Measurements from ENCODE around the gene TRAPPC12. TPM values are rescaled to one million over a fixed set of nuclear protein-coding genes. Genes with fewer than 3 reads are reported as not detected.

Gene TRAPPC12
- total RNA-seq, 1 donor from 2014 or later: 104 TPM

GRCh38 chr2:3399829-3400228 lies 20.3 kb downstream of the TRAPPC12 start:
- DNase-seq (peak; percentile 81), ATAC-seq (ENCODE audit: poor library complexity) (peak; percentile 97)
- intact Hi-C loops (cut with DNase I): no loop called here

GRCh38 chr2:3403587-3404334 lies 24.3 kb downstream of the TRAPPC12 start:
- no peak for DNase-seq
- intact Hi-C loops (cut with DNase I): no loop called here
- ATAC-seq (ENCODE audit: poor library complexity): no peak

DNA sequence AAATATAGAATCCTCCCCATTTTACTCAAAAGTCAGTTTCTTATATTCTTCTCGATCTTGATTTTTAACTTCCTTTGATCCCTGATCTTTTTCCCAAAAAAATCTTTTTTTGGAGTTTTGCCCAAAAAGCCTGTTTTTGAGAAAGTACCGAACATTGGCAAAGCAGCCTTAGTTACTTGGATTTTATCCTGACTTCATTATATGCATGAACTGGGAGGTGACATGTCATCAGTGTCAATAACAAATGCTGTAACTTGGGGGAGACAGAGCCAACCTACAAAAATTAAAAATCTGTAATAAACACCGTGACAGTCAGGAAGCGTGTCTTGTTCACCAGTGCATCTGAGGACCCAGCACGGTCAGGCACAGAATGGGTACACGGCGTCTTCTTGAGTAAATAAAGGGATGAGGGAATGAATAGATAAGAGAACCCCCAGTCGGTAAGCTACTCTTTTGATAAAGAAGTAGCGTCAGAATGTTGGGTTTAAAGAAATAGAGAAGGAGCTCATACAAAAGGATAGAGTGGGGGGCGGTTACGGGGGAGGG lies 24.9 kb downstream of the TRAPPC12 start:
- ATAC-seq (ENCODE audit: poor library complexity): no peak
- intact Hi-C loops (cut with DNase I): no loop called here
- no peak for DNase-seq

DNA sequence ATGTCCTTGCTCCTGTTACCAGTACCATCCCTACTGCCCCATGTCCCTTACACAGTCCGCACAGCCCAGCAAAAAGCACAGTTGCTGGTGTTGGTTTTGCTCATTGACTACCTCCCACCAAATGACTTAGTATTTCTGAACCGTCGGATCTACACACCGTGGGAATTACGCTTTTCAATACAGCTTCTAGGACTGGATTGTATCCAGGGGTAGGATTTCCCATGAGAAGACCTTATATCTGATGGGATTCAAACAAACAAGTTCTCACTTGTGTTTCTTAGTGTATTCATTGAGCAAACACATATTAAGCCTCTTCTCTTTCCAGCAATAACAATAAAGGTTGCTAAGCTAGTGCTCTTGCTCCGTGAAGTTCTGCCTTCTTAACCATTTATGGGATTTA lies 25.8 kb downstream of the TRAPPC12 start:
- ATAC-seq (ENCODE audit: poor library complexity) (peak; percentile 47), DNase-seq (no peak)
- intact Hi-C loops (cut with DNase I): no loop called here

DNA sequence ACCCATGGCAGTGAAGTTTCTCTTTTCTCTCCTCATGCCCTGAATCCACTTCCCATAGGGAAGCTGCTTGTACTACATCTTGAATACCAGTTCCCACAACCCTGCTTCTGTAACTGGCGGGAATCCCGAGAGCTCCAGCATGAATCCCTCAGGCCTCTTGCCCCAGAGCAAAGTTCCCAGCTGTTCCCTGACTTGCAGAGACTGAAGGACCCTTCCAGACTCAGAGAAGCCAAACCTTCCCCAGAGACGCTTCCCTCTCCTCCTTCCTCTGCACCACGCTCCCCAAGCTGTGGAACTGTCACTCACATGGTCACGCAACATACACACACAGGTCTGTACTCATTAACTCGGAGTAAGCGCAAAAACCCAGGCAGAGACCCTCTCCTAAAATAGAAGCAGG lies 26.4 kb downstream of the TRAPPC12 start:
- intact Hi-C loops (cut with DNase I): no loop called here
- ATAC-seq (ENCODE audit: poor library complexity) (peak; percentile 65), DNase-seq (no peak)

DNA sequence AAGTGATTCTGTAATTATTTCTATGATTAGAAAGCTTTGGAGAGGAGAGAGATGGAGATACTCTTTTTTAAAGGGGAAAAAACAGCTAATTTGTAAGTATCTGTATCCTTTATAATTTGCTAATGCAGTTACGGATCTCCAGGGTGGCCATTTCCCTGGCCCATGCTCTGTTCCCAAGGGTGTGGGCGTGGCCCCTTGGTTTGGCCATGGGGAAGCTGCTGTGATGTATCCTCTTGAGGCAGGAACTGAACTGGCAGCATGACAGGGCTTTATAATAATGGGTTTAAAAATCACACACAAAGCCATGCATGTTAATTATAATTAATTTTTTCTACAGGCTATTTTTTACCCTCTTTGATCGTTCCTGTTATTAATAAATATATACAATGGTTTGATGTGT lies 27.0 kb downstream of the TRAPPC12 start:
- ATAC-seq (ENCODE audit: poor library complexity): peak; percentile 46
- intact Hi-C loops (cut with DNase I): no loop called here
- DNase-seq: peak; percentile 74

- DNase-seq (no peak), ATAC-seq (ENCODE audit: poor library complexity) (no peak)
- intact Hi-C loops (cut with DNase I): no loop called here
These were observed 29.3 kb downstream of the TRAPPC12 start for GRCh38 chr2:3408781-3409180.

- ATAC-seq (ENCODE audit: poor library complexity): no peak
- intact Hi-C loops (cut with DNase I): no loop called here
- no peak for DNase-seq
These were observed 30.2 kb downstream of the TRAPPC12 start for GRCh38 chr2:3409627-3410170.

GRCh38 chr2:3411103-3411502 lies 31.6 kb downstream of the TRAPPC12 start:
- ATAC-seq (ENCODE audit: poor library complexity): no peak
- no peak for DNase-seq
- intact Hi-C loops (cut with DNase I): no loop called here

- DNase-seq: no peak
- ATAC-seq (ENCODE audit: poor library complexity): no peak
- intact Hi-C loops (cut with DNase I): no loop called here
These were observed 34.2 kb downstream of the TRAPPC12 start for GRCh38 chr2:3413697-3414096.

DNA sequence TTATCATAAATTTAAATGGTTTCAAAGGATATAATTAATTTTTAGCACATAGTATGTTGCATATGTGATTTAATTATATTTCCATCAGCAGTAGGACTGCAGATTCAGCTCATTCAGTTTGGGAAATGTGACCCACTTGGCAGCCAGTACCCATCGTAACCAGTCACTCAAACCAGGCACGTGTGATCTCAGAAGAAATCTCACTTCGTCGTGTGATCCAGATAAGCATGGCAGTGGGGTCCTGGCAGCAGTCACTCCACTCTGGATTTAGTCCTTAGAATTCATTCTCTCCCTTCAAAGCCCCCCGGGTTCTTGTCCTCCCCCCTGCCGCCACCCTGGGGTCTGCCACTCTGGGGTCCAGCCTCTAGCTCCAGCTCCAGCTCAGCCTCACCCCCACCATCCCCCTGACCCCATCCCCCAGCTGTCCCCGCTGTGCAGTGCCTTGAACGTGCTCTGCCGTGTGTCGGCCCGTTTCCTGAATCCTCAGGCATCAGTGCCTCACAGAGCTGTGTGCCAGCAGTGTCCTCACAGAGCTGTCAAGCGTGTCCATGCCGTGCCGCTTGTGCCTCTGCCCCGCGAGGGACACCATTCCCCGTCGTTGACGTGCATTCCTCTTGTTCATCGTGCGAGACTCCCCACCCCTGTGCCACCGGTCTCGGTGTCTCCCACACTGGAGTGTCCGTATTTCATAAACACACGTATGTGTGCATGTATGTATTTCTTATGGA lies 34.8 kb downstream of the TRAPPC12 start:
- intact Hi-C loops (cut with DNase I): no loop called here
- DNase-seq: no peak
- ATAC-seq (ENCODE audit: poor library complexity): no peak

DNA sequence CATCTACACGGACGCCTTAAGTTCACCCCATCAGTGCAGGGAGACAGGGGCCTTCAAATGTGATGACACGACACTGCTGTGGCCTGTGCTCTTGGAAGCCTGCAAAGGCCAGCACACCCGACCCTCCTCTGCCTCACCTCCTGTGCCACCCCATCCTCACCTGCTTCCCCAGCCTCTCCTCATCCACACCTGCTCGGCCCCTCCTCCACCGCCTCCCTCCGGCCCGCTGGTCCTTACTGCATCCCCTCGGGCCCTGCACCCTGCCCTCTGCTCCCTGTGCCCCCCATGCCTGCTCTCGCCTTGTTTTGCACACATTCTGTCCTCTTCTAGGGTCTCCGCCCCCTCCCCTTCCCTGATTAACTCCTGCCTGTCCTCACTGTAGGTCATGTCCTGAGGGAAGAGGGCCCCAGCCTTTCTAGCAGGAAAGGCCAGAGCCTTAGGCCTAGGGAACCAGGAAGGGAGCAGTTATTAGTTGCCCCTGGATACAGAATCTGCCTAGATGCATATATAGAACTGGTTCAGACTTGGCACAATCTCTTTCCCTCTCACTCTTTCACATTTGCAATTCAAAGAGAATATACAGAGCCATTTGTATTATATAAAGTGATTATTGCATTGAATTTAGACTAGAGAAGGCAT lies 39.4 kb downstream of the TRAPPC12 start:
- DNase-seq (no peak), ATAC-seq (ENCODE audit: poor library complexity) (no peak)
- intact Hi-C loops (cut with DNase I): no loop called here

- no peak for DNase-seq
- intact Hi-C loops (cut with DNase I): loop anchor here (5.0 kb wide), 1 partner anchor 42 kb away; no protein-coding TSS in a partner anchor
- no peak for ATAC-seq (ENCODE audit: poor library complexity)
These were observed 40.7 kb downstream of the TRAPPC12 start for GRCh38 chr2:3420076-3420768.

- intact Hi-C loops (cut with DNase I): loop anchor here (5.0 kb wide), 1 partner anchor 41 kb away; no protein-coding TSS in a partner anchor
- ATAC-seq (ENCODE audit: poor library complexity): peak; percentile 81
- no peak for DNase-seq
These were observed 41.4 kb downstream of the TRAPPC12 start for GRCh38 chr2:3420769-3421397.

DNA sequence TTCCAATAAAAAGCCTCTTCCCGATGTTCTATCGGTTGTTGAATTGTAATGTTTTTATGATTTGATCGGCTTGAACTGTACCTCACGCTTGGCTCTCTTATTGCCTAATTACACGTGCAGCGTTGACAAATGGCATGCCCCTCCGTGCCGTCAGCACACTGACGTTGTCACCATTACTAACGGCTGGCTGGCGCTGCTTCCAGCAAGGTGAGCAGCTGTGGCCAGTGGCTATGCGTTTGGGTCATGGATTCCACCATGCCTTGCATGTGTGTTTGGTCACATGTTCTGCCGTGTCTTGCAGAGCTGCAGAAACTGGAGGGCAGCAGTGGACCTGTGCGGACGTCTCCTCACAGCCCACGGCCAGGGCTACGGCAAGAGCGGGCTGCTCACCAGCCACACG lies 42.1 kb downstream of the TRAPPC12 start:
- ATAC-seq (ENCODE audit: poor library complexity) (no peak), DNase-seq (no peak)
- intact Hi-C loops (cut with DNase I): loop anchor here (5.0 kb wide), 1 partner anchor 41 kb away; no protein-coding TSS in a partner anchor

GRCh38 chr2:3422161-3422779 lies 42.8 kb downstream of the TRAPPC12 start:
- ATAC-seq (ENCODE audit: poor library complexity) (no peak), DNase-seq (no peak)
- intact Hi-C loops (cut with DNase I): loop anchor here (5.0 kb wide), 1 partner anchor 40 kb away; no protein-coding TSS in a partner anchor

- peak; percentile 82 for DNase-seq
- intact Hi-C loops (cut with DNase I): loop anchor here (5.0 kb wide), 1 partner anchor 39 kb away; no protein-coding TSS in a partner anchor
- peak; percentile 59 for ATAC-seq (ENCODE audit: poor library complexity)
These were observed 44.1 kb downstream of the TRAPPC12 start for GRCh38 chr2:3423492-3424170.
